ENCODE measurements around the gene USP36.

GRCh38 chr17:78828470-78829185, 12.0 kb downstream of the USP36 start:
- TF ChIP-seq FOXP2 (optimal IDR thresholded peaks at IDR 0.05; ENCODE audit: control extremely low read depth, extremely low read length, insufficient read depth) (no peak), EZH2 (IDR thresholded peaks at IDR 0.05) (no peak), POLR2AphosphoS5 (IDR thresholded peaks at IDR 0.05; ENCODE audit: borderline replicate concordance, low read depth, low read length) (no peak)
